ENCODE measurements around the gene FAF1.

DNA sequence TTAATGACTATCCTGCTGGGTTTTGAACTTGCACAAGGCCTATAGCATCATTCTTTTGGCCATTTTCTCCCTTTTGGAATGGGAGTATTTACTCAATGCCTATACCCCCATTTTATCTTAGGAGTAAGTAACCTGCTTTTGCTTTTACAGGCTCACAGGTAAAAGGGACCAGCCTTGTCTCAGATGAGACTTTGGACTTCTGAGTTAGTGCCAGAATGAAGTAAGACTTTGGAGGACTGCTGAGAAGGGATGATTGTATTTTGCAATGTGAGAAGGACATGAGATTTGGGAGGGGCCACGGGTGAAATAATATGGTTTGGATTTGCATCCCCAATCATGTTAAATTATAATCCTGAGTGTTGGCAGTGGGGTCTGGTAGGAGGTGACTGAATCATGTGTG, 212.7 kb downstream of the FAF1 start:
- TF ChIP-seq, protein P1, sequence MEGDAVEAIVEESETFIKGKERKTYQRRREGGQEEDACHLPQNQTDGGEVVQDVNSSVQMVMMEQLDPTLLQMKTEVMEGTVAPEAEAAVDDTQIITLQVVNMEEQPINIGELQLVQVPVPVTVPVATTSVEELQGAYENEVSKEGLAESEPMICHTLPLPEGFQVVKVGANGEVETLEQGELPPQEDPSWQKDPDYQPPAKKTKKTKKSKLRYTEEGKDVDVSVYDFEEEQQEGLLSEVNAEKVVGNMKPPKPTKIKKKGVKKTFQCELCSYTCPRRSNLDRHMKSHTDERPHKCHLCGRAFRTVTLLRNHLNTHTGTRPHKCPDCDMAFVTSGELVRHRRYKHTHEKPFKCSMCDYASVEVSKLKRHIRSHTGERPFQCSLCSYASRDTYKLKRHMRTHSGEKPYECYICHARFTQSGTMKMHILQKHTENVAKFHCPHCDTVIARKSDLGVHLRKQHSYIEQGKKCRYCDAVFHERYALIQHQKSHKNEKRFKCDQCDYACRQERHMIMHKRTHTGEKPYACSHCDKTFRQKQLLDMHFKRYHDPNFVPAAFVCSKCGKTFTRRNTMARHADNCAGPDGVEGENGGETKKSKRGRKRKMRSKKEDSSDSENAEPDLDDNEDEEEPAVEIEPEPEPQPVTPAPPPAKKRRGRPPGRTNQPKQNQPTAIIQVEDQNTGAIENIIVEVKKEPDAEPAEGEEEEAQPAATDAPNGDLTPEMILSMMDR (IDR thresholded peaks at IDR 0.05): no peak
- TF ChIP-seq EZH2phosphoT487 (IDR thresholded peaks at IDR 0.05; ENCODE audit: borderline replicate concordance, low read depth) (no peak), NFIC (IDR thresholded peaks at IDR 0.05; ENCODE audit: borderline replicate concordance) (no peak), GATA2 (CRISPR knock-in tag; IDR thresholded peaks at IDR 0.05) (no peak), POLR2AphosphoS5 (IDR thresholded peaks at IDR 0.05; ENCODE audit: low read depth, low read length) (no peak), MEF2A (IDR thresholded peaks at IDR 0.05; ENCODE audit: borderline replicate concordance, low read depth) (no peak), SMC3 (IDR thresholded peaks at IDR 0.05; ENCODE audit: low read depth, low read length) (no peak), EP300 (IDR thresholded peaks at IDR 0.05; ENCODE audit: borderline replicate concordance in 1 of 2, low read depth in 1 of 2, low read length in 1 of 2) (no peak), TAF1 (IDR thresholded peaks at IDR 0.05; ENCODE audit: borderline replicate concordance, low read depth, low read length) (no peak), FOXJ3 (CRISPR knock-in tag; IDR thresholded peaks at IDR 0.05) (no peak)
- TF ChIP-seq, protein P2, sequence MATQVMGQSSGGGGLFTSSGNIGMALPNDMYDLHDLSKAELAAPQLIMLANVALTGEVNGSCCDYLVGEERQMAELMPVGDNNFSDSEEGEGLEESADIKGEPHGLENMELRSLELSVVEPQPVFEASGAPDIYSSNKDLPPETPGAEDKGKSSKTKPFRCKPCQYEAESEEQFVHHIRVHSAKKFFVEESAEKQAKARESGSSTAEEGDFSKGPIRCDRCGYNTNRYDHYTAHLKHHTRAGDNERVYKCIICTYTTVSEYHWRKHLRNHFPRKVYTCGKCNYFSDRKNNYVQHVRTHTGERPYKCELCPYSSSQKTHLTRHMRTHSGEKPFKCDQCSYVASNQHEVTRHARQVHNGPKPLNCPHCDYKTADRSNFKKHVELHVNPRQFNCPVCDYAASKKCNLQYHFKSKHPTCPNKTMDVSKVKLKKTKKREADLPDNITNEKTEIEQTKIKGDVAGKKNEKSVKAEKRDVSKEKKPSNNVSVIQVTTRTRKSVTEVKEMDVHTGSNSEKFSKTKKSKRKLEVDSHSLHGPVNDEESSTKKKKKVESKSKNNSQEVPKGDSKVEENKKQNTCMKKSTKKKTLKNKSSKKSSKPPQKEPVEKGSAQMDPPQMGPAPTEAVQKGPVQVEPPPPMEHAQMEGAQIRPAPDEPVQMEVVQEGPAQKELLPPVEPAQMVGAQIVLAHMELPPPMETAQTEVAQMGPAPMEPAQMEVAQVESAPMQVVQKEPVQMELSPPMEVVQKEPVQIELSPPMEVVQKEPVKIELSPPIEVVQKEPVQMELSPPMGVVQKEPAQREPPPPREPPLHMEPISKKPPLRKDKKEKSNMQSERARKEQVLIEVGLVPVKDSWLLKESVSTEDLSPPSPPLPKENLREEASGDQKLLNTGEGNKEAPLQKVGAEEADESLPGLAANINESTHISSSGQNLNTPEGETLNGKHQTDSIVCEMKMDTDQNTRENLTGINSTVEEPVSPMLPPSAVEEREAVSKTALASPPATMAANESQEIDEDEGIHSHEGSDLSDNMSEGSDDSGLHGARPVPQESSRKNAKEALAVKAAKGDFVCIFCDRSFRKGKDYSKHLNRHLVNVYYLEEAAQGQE (IDR thresholded peaks at IDR 0.05; ENCODE audit: low read depth, low read length): no peak
- TF ChIP-seq, protein P3, sequence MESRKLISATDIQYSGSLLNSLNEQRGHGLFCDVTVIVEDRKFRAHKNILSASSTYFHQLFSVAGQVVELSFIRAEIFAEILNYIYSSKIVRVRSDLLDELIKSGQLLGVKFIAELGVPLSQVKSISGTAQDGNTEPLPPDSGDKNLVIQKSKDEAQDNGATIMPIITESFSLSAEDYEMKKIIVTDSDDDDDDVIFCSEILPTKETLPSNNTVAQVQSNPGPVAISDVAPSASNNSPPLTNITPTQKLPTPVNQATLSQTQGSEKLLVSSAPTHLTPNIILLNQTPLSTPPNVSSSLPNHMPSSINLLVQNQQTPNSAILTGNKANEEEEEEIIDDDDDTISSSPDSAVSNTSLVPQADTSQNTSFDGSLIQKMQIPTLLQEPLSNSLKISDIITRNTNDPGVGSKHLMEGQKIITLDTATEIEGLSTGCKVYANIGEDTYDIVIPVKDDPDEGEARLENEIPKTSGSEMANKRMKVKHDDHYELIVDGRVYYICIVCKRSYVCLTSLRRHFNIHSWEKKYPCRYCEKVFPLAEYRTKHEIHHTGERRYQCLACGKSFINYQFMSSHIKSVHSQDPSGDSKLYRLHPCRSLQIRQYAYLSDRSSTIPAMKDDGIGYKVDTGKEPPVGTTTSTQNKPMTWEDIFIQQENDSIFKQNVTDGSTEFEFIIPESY (IDR thresholded peaks at IDR 0.05; ENCODE audit: borderline replicate concordance, low read depth): no peak
